HEK293 (cell line): ENCODE data around the gene HOXD10.
A peak's percentile ranks its signal among the peaks of the same experiment; 100 is the strongest.

Experiments used
- BCL11B ChIP-seq: fragments of 450-650 bp; formaldehyde crosslinking; IDR thresholded peaks from 2 replicates; pipeline ENCODE4 v1.5.1; 2016; ENCODE audit warnings: low read depth, missing biosample characterization, missing genetic modification characterization
- HOXD13 ChIP-seq: sonication (generic); formaldehyde crosslinking; IDR thresholded peaks from 2 replicates; pipeline ENCODE4 v1.8.0; 2022; ENCODE audit warnings: missing genetic modification reagents, borderline replicate concordance
- KLF17 ChIP-seq: fragments of 450-650 bp; formaldehyde crosslinking; IDR thresholded peaks from 2 replicates; pipeline ENCODE4 v1.5.1; 2016; ENCODE audit warnings: missing biosample characterization, missing genetic modification characterization
- MZF1 ChIP-seq: fragments of 450-650 bp; formaldehyde crosslinking; IDR thresholded peaks from 2 replicates; pipeline ENCODE4 v1.5.1; 2017; ENCODE audit warnings: missing biosample characterization, missing genetic modification characterization, borderline replicate concordance
- PRDM4 ChIP-seq: fragments of 450-650 bp; formaldehyde crosslinking; IDR thresholded peaks from 2 replicates; pipeline ENCODE4 v1.5.1; 2017; ENCODE audit warnings: missing biosample characterization, missing genetic modification characterization
- RBAK ChIP-seq: fragments of 450-650 bp; formaldehyde crosslinking; IDR thresholded peaks from 2 replicates; pipeline ENCODE4 v1.5.1; 2016; ENCODE audit warnings: missing biosample characterization, missing genetic modification characterization
- TRIM28 ChIP-seq: IDR thresholded peaks from 2 replicates; pipeline ENCODE4 v1.6.1; 2011; ENCODE audit warnings: low read length, control low read depth, borderline replicate concordance
- YY1 ChIP-seq: fragments of 450-650 bp; formaldehyde crosslinking; IDR thresholded peaks from 2 replicates; pipeline ENCODE4 v1.5.1; 2018; ENCODE audit warnings: missing biosample characterization, missing genetic modification characterization
- ZBTB48 ChIP-seq: fragments of 450-650 bp; formaldehyde crosslinking; IDR thresholded peaks from 2 replicates; pipeline ENCODE4 v1.5.1; 2016; ENCODE audit warnings: missing biosample characterization, missing genetic modification characterization
- ZBTB6 ChIP-seq: fragments of 450-650 bp; formaldehyde crosslinking; IDR thresholded peaks from 2 replicates; pipeline ENCODE4 v1.5.1; 2017; ENCODE audit warnings: missing biosample characterization, missing genetic modification characterization
- ZNF112 ChIP-seq: fragments of 450-650 bp; formaldehyde crosslinking; IDR thresholded peaks from 2 replicates; pipeline ENCODE4 v1.5.0; 2017; ENCODE audit warnings: missing biosample characterization, missing genetic modification characterization
- ZNF148 ChIP-seq: fragments of 450-650 bp; formaldehyde crosslinking; IDR thresholded peaks from 2 replicates; pipeline ENCODE4 v1.5.0; 2017; ENCODE audit warnings: missing biosample characterization, missing genetic modification characterization, borderline replicate concordance
- ZNF169 ChIP-seq: fragments of 450-650 bp; formaldehyde crosslinking; IDR thresholded peaks from 2 replicates; pipeline ENCODE4 v1.5.1; 2016; ENCODE audit warnings: missing biosample characterization, missing genetic modification characterization
- ZNF404 ChIP-seq: fragments of 450-650 bp; formaldehyde crosslinking; IDR thresholded peaks from 2 replicates; pipeline ENCODE4 v1.5.1; 2017; ENCODE audit warnings: missing biosample characterization, missing genetic modification characterization
- ZNF416 ChIP-seq: fragments of 450-650 bp; formaldehyde crosslinking; IDR thresholded peaks from 2 replicates; pipeline ENCODE4 v1.5.1; 2016; ENCODE audit warnings: missing biosample characterization, missing genetic modification characterization
- ZNF510 ChIP-seq: fragments of 450-650 bp; formaldehyde crosslinking; IDR thresholded peaks from 2 replicates; pipeline ENCODE4 v1.5.1; 2018; ENCODE audit warnings: mild to moderate bottlenecking, missing genetic modification characterization, missing biosample characterization; ENCODE audit not compliant: insufficient replicate concordance
- ZNF521 ChIP-seq: fragments of 450-650 bp; formaldehyde crosslinking; IDR thresholded peaks from 2 replicates; pipeline ENCODE4 v1.5.1; 2017; ENCODE audit warnings: missing biosample characterization, mild to moderate bottlenecking, missing genetic modification characterization
- ZNF561 ChIP-seq: fragments of 450-650 bp; IDR thresholded peaks from 2 replicates; pipeline ENCODE4 v1.5.1; 2018; ENCODE audit warnings: missing biosample characterization, missing genetic modification characterization, borderline replicate concordance
- ZNF692 ChIP-seq: fragments of 450-650 bp; formaldehyde crosslinking; IDR thresholded peaks from 2 replicates; pipeline ENCODE4 v1.5.1; 2016; ENCODE audit warnings: missing biosample characterization, missing genetic modification characterization
- ZNF701 ChIP-seq: fragments of 450-650 bp; formaldehyde crosslinking; IDR thresholded peaks from 2 replicates; pipeline ENCODE4 v1.5.1; 2016; ENCODE audit warnings: missing biosample characterization, missing genetic modification characterization
- ZSCAN30 ChIP-seq: fragments of 450-650 bp; IDR thresholded peaks from 2 replicates; pipeline ENCODE4 v1.5.1; 2018; ENCODE audit warnings: missing biosample characterization, mild to moderate bottlenecking, missing genetic modification characterization, moderate library complexity

Gene HOXD10

GRCh38 chr2:176096986-176097819 is 19.4 kb upstream of the HOXD10 start (continued):
- 0 out of 2 replicates have a peak, but pooled peaks have one; percentile 29 for TF ChIP-seq ZNF692
- no peak for TF ChIP-seq TRIM28
- no peak for TF ChIP-seq ZNF404 (tag by site-specific recombination)
- TF ChIP-seq ZSCAN30 (tag by site-specific recombination) = peak; percentile 56; the same call in 1 of the 2 replicates
- TF ChIP-seq RBAK = no peak
- TF ChIP-seq KLF17 (tag by site-specific recombination) = peak; percentile 31; the same call in 1 of the 2 replicates
- TF ChIP-seq ZNF416 (tag by site-specific recombination) = no peak
- TF ChIP-seq YY1 = no peak
- TF ChIP-seq ZBTB6 = no peak
- TF ChIP-seq ZNF510 (tag by site-specific recombination) = no peak
- TF ChIP-seq ZNF701 = no peak
- no peak for TF ChIP-seq ZNF148 (tag by site-specific recombination)
- no peak for TF ChIP-seq ZNF112
- no peak; the same call in 1 of the 2 replicates for TF ChIP-seq ZNF561
- TF ChIP-seq HOXD13 = no peak
- TF ChIP-seq BCL11B (tag by site-specific recombination) = 0 out of 2 replicates have a peak, but pooled peaks have one; percentile 41
- TF ChIP-seq ZNF169 (tag by site-specific recombination) = no peak
- TF ChIP-seq ZNF521 = no peak
- TF ChIP-seq ZBTB48 (tag by site-specific recombination) = peak; percentile 51
- no peak for TF ChIP-seq MZF1 (tag by site-specific recombination)
- TF ChIP-seq PRDM4 (tag by site-specific recombination) = no peak
